Measurements from ENCODE around the gene S100A8.

GRCh38 chr1:153342178-153342577, 48.7 kb downstream of the S100A8 start:
- TF ChIP-seq POLR2AphosphoS5 (IDR thresholded peaks at IDR 0.05; ENCODE audit: low read depth, low read length) (no peak), YY1 (IDR thresholded peaks at IDR 0.05; ENCODE audit: extremely low read depth, insufficient replicate concordance, low read depth, low read length) (no peak), CTCF (IDR thresholded peaks at IDR 0.05 in 2 of 3, conservative IDR thresholded peaks at IDR 0.05 in 1 of 3; ENCODE audit: borderline replicate concordance in 1 of 3, insufficient read depth in 1 of 3, low read depth in 2 of 3, low read length in 2 of 3) (no peak)

Data from HCT116 (cell line).